GM10266 (cell line): ENCODE measurements around the gene DTX3.

Experiments used
- DNase-seq: peaks from one replicate; pipeline ENCODE4 v3.0.0; 2012; ENCODE audit errors: extremely low spot score
- CTCF ChIP-seq: IDR thresholded peaks from 2 replicates; pipeline ENCODE4 v1.5.1; 2012; ENCODE audit warnings: mild to moderate bottlenecking, low read depth; ENCODE audit not compliant: control insufficient read depth, insufficient read depth; ENCODE audit errors: missing control alignments

Gene DTX3

GRCh38 chr12:57590479-57590863 is 14.2 kb upstream of the DTX3 start:
- DNase-seq, result no peak
- no peak for TF ChIP-seq CTCF

DNA sequence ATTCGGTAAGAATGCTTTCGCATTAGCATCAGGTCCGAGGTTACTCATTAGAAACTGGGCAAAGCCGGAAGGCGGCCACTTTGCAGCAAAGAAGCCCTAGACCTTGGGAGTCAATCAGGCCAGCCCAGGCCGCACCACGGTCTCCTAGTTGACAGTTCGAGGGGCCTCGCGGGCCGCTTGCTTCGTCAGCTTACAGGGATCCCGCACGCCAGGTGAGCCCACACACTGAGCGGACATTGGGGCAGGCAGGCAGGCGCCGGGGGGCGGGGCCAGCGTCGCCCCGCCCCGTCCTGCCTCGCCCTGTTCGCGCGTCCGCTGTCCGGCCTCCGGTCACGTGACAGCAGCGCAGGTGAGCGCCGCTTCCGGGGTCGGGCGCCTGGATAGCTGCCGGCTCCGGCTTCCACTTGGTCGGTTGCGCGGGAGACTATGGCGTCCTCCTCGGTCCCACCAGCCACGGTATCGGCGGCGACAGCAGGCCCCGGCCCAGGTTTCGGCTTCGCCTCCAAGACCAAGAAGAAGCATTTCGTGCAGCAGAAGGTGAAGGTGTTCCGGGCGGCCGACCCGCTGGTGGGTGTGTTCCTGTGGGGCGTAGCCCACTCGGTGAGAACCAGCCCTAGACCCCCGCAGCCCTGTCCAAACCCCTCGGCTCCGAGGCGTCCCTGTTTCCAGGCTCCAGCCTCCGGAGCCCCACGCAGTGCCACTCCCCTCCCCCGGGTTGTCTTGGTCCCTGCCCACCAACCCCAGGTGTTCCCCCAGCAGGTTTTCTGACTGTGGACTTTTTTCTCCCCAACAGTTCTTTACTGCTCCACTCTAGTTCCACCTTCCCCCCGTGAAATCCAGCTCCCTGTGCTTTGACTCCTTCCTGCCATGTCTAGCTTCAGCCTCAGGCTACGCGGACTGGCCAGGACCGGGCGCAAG is 13.5 kb upstream of the DTX3 start, which contains the start of gene PIP4K2C:
Gene PIP4K2C, plus strand, starts transcription at position 329 of the 918 bp plus-strand sequence. Its CDS starts 98 bp downstream, at position 427.
- no peak for TF ChIP-seq CTCF
- peak; percentile 94 for DNase-seq

- no peak for TF ChIP-seq CTCF
- no peak for DNase-seq
Observed at GRCh38 chr12:57591782-57592325, 12.8 kb upstream of the DTX3 start.

GRCh38 chr12:57592551-57593165 is 12.0 kb upstream of the DTX3 start:
- no peak for TF ChIP-seq CTCF
- no peak for DNase-seq

GRCh38 chr12:57593187-57593586 is 11.4 kb upstream of the DTX3 start:
- no peak for TF ChIP-seq CTCF
- DNase-seq, result no peak

- DNase-seq, result no peak
- TF ChIP-seq CTCF, result no peak
Observed at GRCh38 chr12:57600395-57600794, 4.2 kb upstream of the DTX3 start.
